GM19193 (cell line): ENCODE data around the gene PDZRN3.

Experiments
- POLR2A ChIP-seq: IDR thresholded peaks from 4 replicates; pipeline ENCODE4 v1.6.1; 2011; ENCODE audit not compliant: insufficient read depth, insufficient read length; ENCODE audit errors: extremely low read depth

The PDZRN3 gene

DNA sequence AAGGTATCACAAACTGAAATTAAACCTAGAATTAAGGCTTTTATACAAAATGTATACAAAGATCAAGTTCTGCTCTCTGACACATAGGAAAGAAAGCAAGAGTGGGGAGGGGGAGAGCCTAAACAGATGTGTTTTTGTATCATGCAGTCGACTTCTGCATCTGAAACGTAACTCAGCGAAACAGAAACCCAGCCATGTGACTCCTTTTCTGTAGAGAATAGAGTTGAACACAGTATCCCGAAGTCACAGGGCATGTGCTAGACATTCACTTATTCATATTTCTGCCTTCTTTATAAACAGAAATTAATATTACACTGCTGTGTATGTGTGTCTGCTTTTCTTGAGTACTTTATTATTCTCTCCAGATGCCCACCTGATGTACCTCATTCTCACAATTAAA is 121.0 kb downstream of the PDZRN3 start:
- TF ChIP-seq POLR2A = no peak

DNA sequence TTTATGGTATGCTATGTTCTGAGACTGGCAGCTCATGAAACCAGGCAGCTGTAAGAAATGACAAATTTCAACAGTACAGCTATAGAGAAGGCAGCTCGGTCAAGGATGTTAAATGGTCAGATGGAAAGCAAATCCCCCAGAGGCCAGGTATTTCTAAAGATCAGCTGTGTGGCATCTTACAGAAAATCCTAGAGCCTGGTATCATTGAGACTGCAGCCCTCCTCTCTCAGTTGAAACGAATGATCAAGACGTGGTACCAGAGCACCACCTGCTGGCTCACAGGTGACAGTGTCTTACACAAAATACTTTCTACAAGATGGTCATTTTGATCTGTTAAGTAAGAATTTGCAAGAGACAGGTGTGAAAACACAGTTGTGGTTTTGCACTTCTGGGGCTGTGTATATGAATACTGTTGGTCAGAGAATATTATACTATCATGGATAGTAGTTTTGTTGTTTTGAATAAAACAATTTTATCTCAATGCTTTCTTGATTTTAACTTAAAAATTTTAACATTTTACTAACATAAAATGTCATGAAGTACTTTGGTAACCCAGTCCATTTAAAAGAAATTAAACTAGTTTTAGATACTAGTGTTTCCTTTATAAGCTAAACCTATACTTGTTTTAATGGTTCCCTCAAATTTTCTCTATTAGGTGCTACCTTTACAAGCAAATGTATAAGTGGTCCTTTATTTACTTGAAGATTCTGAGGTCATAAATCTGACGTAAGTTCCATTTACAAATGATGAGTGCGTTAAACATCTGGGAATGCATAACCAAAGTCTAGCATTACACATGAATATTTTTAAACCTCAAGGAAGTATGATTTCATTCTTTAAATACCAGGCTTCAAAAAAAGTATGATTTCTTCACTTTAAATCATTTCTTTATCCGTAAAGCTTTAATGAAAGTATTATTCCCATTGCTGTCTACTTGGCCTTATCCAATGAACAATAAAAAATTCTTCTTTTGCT is 121.8 kb downstream of the PDZRN3 start:
- TF ChIP-seq POLR2A = no peak

DNA sequence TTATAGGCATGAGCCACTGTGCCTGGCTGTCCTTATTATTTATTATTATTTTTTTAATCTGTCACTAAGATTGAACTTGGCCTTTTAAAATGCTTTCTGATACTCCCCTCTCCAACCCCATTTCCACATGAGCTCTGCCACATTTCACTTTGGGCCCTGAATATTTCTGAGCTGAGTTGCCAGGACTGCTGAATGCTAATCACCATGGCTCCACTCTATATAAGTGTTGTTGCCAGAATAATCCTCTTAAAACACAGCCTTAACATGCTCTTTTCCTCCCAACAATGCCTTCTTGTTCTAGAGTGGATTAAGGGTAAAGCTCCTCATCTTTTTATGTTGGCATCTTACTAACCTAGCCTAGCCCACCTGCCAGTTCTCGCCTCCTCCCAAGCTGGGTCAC is 124.4 kb downstream of the PDZRN3 start:
- no peak for TF ChIP-seq POLR2A

DNA sequence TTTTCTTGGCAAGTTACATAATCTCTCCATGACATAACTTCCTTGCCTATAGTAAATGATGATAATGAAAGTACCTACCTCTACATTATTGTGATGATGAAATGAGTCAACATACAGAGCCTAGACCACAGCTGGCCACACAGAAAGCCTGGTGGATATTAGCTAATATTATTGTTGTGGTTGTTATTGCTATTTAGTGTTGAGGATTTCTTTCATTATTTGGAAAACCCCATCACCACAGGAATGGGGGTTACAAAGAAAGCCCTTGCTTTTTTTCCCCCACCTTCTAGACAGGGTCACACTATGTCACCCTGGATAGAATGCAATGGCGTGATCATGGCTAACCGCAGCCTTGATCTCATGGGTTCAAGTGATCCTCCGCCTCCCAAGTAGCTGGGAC is 125.0 kb downstream of the PDZRN3 start:
- TF ChIP-seq POLR2A = no peak

DNA sequence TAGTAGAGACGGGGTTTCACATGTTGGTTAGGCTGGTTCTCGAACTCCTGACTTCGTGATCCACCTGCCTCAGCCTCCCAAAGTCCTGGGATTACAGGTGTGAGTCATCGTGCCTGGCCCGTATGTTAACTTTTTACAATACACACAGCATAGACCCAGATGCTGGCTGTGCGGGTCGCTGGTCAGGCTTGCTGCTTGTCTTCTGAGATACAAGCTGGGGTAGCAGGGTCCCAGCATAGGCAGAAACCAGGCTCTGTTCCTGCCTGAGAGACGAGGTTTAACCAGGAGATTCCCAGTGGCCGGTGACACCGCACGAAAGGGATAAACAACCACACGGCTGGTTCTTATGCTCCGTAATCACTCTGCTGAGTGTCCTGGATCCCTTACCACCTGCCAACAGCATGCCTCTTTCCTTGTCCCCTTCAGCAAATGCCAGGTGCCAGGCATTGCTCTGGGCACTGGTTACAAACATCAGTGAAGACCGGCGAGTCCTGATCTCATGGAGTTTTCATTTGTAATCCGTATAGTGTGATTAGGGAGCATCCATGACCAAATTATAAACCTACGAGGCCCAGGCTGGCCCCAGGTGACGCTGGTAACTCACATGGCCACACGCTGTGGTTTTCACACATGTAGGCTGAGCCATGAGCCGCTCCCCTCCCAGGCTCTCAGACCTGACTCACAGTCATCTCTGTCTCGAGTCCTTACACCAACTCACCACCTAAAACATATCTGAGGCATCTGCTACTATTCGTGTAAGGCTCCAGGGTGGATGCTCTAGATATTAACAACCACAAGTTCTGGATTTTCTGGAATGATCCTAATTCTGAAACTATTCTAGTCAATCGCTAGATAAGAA is 125.7 kb downstream of the PDZRN3 start:
- no peak for TF ChIP-seq POLR2A

DNA sequence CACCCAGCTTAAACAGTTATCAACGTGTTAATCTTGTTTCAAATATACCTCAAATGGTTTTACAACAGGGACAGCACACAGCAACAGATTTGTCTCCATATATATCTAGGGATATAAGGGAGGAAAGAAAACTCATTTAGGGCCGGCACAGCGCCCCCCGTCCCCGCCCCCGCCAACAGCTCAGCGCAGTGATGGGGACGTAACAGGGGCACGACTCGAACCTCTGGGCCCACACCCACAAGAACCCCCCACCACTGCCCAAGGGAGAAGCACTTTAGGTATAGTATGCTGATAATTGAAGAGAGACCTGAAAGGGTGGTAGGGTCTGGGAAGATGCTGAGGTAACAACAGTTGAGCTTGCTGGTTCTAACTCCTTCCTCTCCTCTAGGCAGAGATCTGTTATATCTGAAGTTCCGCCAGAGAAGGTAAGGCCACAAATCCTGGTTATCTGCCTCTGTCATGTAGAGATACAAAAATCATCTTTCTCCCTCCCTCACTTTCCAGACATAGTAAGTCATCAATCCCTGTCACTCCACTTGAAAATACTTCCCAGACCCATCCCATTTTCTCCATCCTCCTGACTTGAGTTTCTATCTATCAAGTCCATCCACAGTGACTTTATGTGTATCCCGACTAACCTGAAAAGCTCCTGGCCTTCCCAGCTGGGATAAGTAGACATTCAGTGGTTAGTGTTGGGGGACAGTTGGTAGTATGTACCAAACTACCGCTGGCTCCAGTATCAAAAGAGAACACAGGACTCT is 126.9 kb downstream of the PDZRN3 start:
- TF ChIP-seq POLR2A = no peak

DNA sequence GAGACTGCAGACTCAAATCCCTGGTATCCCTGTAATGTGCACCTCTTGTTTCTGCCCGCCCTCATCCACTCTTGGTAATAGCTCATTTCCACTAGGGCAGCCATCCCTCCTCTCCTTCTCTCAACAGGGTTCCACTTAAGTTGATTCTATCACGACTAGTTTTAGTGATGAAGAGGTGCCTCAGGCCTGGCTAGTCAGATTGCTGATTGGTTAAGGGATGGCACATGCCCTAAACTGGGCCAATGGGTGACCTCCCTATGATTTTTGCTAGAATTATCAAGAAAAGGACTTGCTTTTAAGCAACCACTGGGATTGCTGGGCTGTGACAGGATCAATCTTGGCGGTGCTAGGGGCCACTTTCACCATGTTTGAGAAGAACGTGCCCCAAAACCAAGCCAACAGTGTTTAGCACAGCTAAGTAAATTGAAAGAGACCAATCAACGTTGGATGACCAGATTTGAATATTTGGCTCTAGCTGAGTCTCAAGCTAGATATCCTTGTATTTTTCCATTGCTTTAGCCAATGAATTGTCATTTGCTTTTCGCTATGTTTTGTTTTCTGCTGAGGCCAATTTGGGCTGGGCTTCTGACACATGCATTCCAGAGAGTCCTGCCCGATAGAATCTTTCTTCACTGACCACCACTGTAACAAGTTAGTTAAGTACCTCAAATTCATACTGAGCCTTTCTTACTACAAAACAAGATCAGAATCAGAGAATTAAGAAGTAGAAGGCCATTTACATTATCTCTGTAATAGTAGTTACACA is 131.0 kb downstream of the PDZRN3 start:
- no peak for TF ChIP-seq POLR2A

DNA sequence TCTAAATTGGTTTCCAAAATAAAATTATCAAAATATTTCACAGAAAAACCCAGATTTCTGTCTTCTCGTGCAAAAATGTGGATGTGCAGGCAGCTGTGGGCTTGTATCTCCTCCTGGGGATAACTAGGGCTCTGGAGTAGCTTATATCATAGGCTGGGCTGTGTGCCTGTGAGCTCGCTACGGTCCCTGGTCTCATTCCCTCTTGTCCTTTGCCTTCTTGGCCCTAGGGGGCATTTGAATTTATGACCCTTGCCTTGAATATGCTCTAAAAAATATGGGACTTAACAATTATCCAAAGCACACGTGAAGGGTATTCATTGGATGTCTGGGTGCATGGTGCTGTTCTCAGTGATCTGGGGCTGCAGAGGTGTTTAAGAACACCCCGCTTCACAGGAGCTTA is 132.6 kb downstream of the PDZRN3 start:
- no peak for TF ChIP-seq POLR2A

DNA sequence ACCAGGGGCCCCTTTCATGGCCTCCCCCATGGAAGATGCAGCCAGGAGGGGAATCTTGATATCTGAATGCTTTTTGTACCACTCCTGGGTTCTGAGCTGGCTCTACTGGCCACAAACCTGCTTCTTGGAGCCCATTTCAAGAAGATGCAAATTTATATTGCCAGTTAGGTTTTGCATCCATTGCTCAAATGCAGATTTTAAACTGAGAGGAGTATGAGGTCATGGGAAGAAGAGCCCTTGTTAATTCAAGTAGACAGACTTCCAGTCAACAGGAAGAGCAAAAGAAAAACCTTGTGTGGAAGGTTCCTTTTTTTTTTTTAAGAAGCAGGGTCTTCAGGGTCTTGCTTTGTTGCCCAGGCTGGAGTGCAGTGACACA is 133.5 kb downstream of the PDZRN3 start:
- no peak for TF ChIP-seq POLR2A

DNA sequence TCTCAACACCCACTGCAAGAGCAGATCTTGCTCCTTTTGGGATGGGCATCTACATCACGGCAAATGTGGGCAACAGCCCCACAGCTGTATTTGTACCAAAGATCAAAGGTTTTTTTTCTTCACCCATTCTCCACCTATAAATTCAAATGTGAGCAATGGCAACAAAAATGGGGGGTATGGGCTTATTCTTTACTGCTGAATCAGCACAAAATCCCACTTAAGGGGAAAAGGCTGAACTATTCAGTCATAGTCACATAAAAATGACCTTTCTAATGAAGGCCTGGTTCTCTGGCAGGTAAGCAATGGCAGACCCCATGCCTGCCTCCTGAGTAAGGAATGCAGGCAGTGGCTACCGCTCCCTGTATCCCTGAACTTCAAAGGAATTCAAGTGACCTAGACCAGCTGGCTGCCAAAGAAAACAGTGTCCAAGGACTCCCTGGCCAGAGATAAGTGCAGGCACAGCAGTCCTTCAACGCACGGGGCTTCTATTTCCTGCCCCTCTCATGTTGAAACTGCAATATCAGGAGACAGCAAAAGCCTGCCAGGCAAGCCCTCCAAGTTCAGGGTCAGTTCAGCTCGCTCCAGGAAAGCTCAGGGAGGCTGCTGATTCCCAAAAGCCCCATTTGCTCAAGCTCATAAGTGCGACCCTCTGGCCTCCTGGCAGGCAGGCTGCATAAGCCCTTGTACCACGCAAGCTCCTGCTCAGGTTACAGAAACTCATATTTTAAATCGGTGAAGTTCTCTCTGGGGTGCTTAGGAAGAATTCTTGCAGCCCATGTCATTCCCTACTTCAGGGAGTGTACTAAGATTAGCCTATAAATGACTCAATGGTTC is 134.1 kb downstream of the PDZRN3 start:
- no peak for TF ChIP-seq POLR2A

DNA sequence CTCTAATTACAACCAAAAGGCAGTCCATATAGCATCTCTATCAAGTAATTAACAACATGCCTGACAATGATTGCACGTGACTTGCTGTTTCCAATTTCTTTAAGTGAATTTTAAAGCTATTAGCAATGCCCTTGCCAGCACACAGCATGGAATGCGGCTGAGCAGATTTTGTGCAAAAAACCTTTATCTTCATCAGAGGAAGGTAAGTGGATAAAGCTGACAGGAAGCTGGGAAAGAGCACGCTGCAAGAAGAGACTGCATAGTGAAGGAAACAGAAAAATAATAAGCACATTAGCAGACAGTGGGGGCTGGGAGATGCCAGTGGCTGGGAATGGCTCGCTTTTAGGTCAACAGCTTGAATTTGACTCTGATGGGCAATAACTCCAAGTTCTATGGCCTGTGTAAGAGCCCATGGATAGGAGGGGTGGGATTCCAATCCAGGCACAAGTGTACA is 138.8 kb downstream of the PDZRN3 start:
- no peak for TF ChIP-seq POLR2A

DNA sequence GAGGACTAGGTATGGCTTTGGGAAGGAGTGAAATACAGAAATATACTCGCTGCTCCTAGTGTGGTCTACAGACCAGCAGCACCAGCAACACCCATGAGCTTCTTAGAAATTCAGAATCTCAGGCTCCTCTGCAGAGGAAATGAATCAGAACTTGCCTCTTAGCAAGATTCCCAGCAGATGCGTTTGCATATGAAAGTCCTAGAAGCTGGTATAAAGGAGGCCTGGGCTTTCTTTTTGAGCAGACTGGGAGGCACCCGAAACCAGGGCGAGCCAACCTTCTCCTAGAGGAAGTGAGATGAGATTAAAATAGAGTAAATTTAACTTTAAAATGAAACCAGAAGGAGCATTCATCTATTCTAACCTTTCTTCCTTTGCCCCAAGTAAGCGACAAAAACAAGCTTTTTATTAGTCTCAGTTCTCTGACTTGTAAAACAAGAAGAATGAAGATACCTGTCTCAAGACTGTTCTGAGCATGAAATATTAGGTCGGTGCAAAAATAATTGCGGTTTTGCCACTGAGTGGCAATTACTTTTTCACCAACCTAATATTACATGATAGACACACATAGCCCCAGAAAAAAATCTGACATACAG is 140.0 kb downstream of the PDZRN3 start:
- no peak for TF ChIP-seq POLR2A

DNA sequence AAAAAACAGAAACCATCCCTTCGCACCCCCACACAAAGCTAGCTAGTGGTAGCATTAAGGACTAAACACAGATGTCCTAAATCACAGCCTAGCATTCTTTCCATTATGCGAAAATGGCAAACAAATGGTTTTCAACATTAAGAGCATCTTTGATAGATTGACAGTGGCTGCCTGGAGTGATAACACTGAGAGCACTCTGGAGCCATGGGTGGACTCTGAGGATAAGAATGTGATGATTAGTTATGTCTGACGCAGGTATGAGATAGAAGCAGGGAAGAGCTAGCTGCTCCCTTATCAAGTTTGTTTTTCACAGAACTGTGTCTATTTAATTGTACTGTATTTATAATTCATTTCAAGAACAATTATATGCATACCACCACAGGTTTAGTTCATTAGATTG is 142.9 kb downstream of the PDZRN3 start:
- TF ChIP-seq POLR2A = no peak

DNA sequence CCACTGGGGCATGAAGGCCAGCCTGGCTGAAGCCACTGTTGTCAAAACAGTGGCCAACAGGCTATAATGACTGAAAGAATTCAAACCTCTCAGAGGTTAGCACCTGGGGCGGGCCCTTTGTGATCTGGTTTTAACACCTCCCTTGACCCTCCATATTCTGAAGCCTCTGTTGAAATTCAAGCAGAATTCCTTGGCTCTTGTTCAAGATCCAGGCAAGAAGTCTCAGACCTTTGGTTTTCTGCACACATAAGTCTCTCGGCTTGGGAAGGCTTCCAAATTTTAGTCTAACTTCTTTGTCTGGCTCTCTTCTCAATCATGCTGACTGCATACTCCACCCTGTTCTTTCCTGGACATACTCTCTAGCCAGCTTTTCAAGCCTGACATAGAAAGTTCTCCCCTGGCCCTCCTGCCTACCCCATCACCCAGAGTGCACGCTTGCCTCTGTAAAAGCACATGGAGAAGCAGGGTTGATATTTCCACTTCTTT is 144.5 kb downstream of the PDZRN3 start:
- TF ChIP-seq POLR2A = no peak

DNA sequence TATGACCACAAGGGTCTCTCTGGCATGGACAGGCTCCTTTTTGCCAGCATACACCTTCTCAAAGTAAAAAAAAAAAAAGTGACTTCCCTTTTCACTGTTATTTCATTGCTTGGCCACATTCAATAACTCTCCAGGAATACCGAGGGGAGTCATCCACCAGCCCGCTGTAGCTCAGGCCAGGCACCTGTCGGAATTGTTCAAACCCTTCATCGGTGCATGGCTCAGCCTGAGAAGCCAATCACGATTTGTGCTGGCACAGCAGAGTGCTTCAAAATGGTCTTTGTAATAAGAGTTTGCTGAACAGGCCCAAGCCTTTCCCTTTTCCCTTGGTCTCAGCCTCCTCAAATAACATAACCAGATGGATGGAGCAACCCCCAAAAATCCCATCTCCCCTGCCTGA is 145.4 kb downstream of the PDZRN3 start:
- TF ChIP-seq POLR2A = no peak
